ENCODE measurements around the gene SPTBN1. TPM values are rescaled to one million over a fixed set of nuclear protein-coding genes. Genes with fewer than 3 reads are reported as not detected.
A peak's percentile ranks its signal among the peaks of the same experiment; 100 is the strongest.
"Not testable (repeated sequence)": the region's sequence is repeated elsewhere in the genome, so short reads cannot be mapped to it uniquely, and the experiment has no call there.

SPTBN1 gene
- total and polyA plus RNA-seq, 4 experiments from 2014 or later, result 2.9 to 121 (median 87.3) TPM

GRCh38 chr2:54528311-54528955 is 72.3 kb downstream of the SPTBN1 start:
- Mint-ChIP-seq H3K36me3 (no peaks in the 10 kb centered on the region), H3K27ac (peak overlapping the region in 1 of 7 donors; percentile 5), H3K9me3 (no peaks in the 10 kb centered on the region), H3K4me1 (peaks cover 4 to 11% (median 7%) of the 10 kb centered on the region in 4 donors), H3K27me3 (no peaks in the 10 kb centered on the region), H3K4me3 (no peak overlapping the region)
- DNase-seq, result no peak
- POLR2A ChIA-PET (ENCODE audit: partially characterized antibody), result no interaction called here
- H3K27ac ChIP-seq (ENCODE audit: low read depth, low read length), result no peak overlapping the region
- H3K36me3 ChIP-seq (ENCODE audit: insufficient read depth, low read length), result no peaks in the 10 kb centered on the region
- H3K27me3 ChIP-seq (ENCODE audit: insufficient read depth, low read length), result no peaks in the 10 kb centered on the region
- intact Hi-C loops (cut with micrococcal nuclease), result loop anchor here (10.0 kb wide), 2 partner anchors 424 to 486 kb away; no protein-coding TSS in a partner anchor
- no peak overlapping the region for H3K4me3 ChIP-seq (ENCODE audit: low read length in 2 of 2)
- no peaks in the 10 kb centered on the region for H3K9me3 ChIP-seq (ENCODE audit: control insufficient read depth in 1 of 2, low read length in 2 of 2)
- CTCF ChIA-PET (ENCODE audit: partially characterized antibody), result interaction anchor here (1.4 to 10.9 kb wide), 2 partner anchors 148 to 177 kb away, joined by 3 to 250 read pairs; no protein-coding TSS in a partner anchor
- H3K4me1 ChIP-seq (ENCODE audit: insufficient read depth, low read length), result peaks cover 5% of the 10 kb centered on the region

- H3K4me3 Mint-ChIP-seq; H3K4me3 ChIP-seq (ENCODE audit: low read length in 2 of 2); H3K27ac Mint-ChIP-seq; H3K36me3 ChIP-seq (ENCODE audit: insufficient read depth, low read length); H3K9me3 ChIP-seq (ENCODE audit: control insufficient read depth in 1 of 2, low read length in 2 of 2); CTCF ChIA-PET (ENCODE audit: partially characterized antibody); H3K27me3 ChIP-seq (ENCODE audit: insufficient read depth, low read length); H3K36me3 Mint-ChIP-seq; POLR2A ChIA-PET (ENCODE audit: partially characterized antibody); H3K27me3 Mint-ChIP-seq; H3K27ac ChIP-seq (ENCODE audit: low read depth, low read length); H3K4me1 ChIP-seq (ENCODE audit: insufficient read depth, low read length); H3K9me3 Mint-ChIP-seq; DNase-seq: not testable (repeated sequence)
- H3K4me1 Mint-ChIP-seq, result peaks cover 4 to 11% (median 7%) of the 10 kb centered on the region in 4 donors
- intact Hi-C loops (cut with micrococcal nuclease), result loop anchor here (10.0 kb wide), 2 partner anchors 425 to 485 kb away; no protein-coding TSS in a partner anchor
These were observed 73.4 kb downstream of the SPTBN1 start for GRCh38 chr2:54529518-54529917.

GRCh38 chr2:54529935-54530334 is 73.8 kb downstream of the SPTBN1 start:
- peak overlapping the region in 1 of 7 donors; percentile 43 for H3K27ac Mint-ChIP-seq
- POLR2A ChIA-PET (ENCODE audit: partially characterized antibody), result interaction anchor here (1.2 kb wide), 1 partner anchor 29 kb away, joined by 3 read pairs; no protein-coding TSS in a partner anchor

GRCh38 chr2:54531558-54531957 is 75.4 kb downstream of the SPTBN1 start:
- no peak for DNase-seq
- no peaks in the 10 kb centered on the region for H3K36me3 ChIP-seq (ENCODE audit: insufficient read depth, low read length)
- no peaks in the 10 kb centered on the region for H3K9me3 ChIP-seq (ENCODE audit: control insufficient read depth in 1 of 2, low read length in 2 of 2)
- Mint-ChIP-seq H3K9me3 (no peaks in the 10 kb centered on the region), H3K27ac (no peak overlapping the region), H3K36me3 (no peaks in the 10 kb centered on the region), H3K4me1 (peaks cover 4 to 8% (median 7%) of the 10 kb centered on the region in 4 donors), H3K4me3 (no peak overlapping the region), H3K27me3 (no peaks in the 10 kb centered on the region)
- no peaks in the 10 kb centered on the region for H3K27me3 ChIP-seq (ENCODE audit: insufficient read depth, low read length)
- no peak overlapping the region for H3K4me3 ChIP-seq (ENCODE audit: low read length in 2 of 2)
- CTCF ChIA-PET (ENCODE audit: partially characterized antibody), result interaction anchor here (0.9 to 2.0 kb wide), 3 partner anchors 9 to 173 kb away, joined by 3 to 4 read pairs (median 4); no protein-coding TSS in a partner anchor
- intact Hi-C loops (cut with micrococcal nuclease), result no loop called here
- POLR2A ChIA-PET (ENCODE audit: partially characterized antibody), result interaction anchor here (0.5 kb wide), 1 partner anchor 61 kb away, joined by 5 read pairs; no protein-coding TSS in a partner anchor
- peaks cover 5% of the 10 kb centered on the region for H3K4me1 ChIP-seq (ENCODE audit: insufficient read depth, low read length)
- H3K27ac ChIP-seq (ENCODE audit: low read depth, low read length), result no peak overlapping the region

More at GRCh38 chr2:54529935-54530334, 73.8 kb downstream of the SPTBN1 start:
- Histone ChIP-seq H3K27ac (ENCODE audit: low read depth, low read length) (no peak overlapping the region), H3K9me3 (ENCODE audit: control insufficient read depth in 1 of 2, low read length in 2 of 2) (no peaks in the 10 kb centered on the region), H3K27me3 (ENCODE audit: insufficient read depth, low read length) (no peaks in the 10 kb centered on the region), H3K4me1 (ENCODE audit: insufficient read depth, low read length) (peaks cover 5% of the 10 kb centered on the region), H3K4me3 (ENCODE audit: low read length in 2 of 2) (no peak overlapping the region), H3K36me3 (ENCODE audit: insufficient read depth, low read length) (no peaks in the 10 kb centered on the region)
- no peaks in the 10 kb centered on the region for H3K27me3 Mint-ChIP-seq
- no peaks in the 10 kb centered on the region for H3K9me3 Mint-ChIP-seq
- intact Hi-C loops (cut with micrococcal nuclease), result loop anchor here (10.0 kb wide), 2 partner anchors 425 to 485 kb away; no protein-coding TSS in a partner anchor
- CTCF ChIA-PET (ENCODE audit: partially characterized antibody), result interaction anchor here (0.6 to 2.0 kb wide), 2 partner anchors 8 to 113 kb away, joined by 3 to 4 read pairs; no protein-coding TSS in a partner anchor
- no peak overlapping the region for H3K4me3 Mint-ChIP-seq
- no peak for DNase-seq
- peaks cover 4 to 8% (median 7%) of the 10 kb centered on the region in 4 donors for H3K4me1 Mint-ChIP-seq
- no peaks in the 10 kb centered on the region for H3K36me3 Mint-ChIP-seq

GRCh38 chr2:54534221-54534620 is 78.1 kb downstream of the SPTBN1 start:
- Histone ChIP-seq H3K36me3 (ENCODE audit: insufficient read depth, low read length) (no peaks in the 10 kb centered on the region), H3K27ac (ENCODE audit: low read depth, low read length) (no peak overlapping the region), H3K9me3 (ENCODE audit: control insufficient read depth in 1 of 2, low read length in 2 of 2) (no peaks in the 10 kb centered on the region), H3K4me1 (ENCODE audit: insufficient read depth, low read length) (peaks cover 5% of the 10 kb centered on the region), H3K4me3 (ENCODE audit: low read length in 2 of 2) (no peak overlapping the region), H3K27me3 (ENCODE audit: insufficient read depth, low read length) (no peaks in the 10 kb centered on the region)
- no peaks in the 10 kb centered on the region for H3K36me3 Mint-ChIP-seq
- H3K4me3 Mint-ChIP-seq, result no peak overlapping the region
- no peak overlapping the region for H3K27ac Mint-ChIP-seq
- H3K27me3 Mint-ChIP-seq, result no peaks in the 10 kb centered on the region
- intact Hi-C loops (cut with micrococcal nuclease), result no loop called here
- no peaks in the 10 kb centered on the region for H3K9me3 Mint-ChIP-seq
- POLR2A ChIA-PET (ENCODE audit: partially characterized antibody), result no interaction called here
- peaks cover 4 to 8% (median 6%) of the 10 kb centered on the region in 4 donors for H3K4me1 Mint-ChIP-seq
- CTCF ChIA-PET (ENCODE audit: partially characterized antibody), result no interaction called here
- no peak for DNase-seq

- Histone ChIP-seq H3K9me3 (ENCODE audit: control insufficient read depth in 1 of 2, low read length in 2 of 2) (no peaks in the 10 kb centered on the region), H3K27me3 (ENCODE audit: insufficient read depth, low read length) (no peaks in the 10 kb centered on the region), H3K4me3 (ENCODE audit: low read length in 2 of 2) (no peak overlapping the region), H3K36me3 (ENCODE audit: insufficient read depth, low read length) (no peaks in the 10 kb centered on the region), H3K27ac (ENCODE audit: low read depth, low read length) (no peak overlapping the region), H3K4me1 (ENCODE audit: insufficient read depth, low read length) (peaks cover 5% of the 10 kb centered on the region)
- no peaks in the 10 kb centered on the region for H3K36me3 Mint-ChIP-seq
- no peaks in the 10 kb centered on the region for H3K27me3 Mint-ChIP-seq
- ChIA-PET POLR2A (ENCODE audit: partially characterized antibody) (no interaction called here), CTCF (ENCODE audit: partially characterized antibody) (no interaction called here)
- H3K9me3 Mint-ChIP-seq, result no peaks in the 10 kb centered on the region
- H3K27ac Mint-ChIP-seq, result no peak overlapping the region
- intact Hi-C loops (cut with micrococcal nuclease), result no loop called here
- H3K4me3 Mint-ChIP-seq, result no peak overlapping the region
- no peak for DNase-seq
- H3K4me1 Mint-ChIP-seq, result peaks cover under 1 to 5% (median 4%) of the 10 kb centered on the region in 4 donors
These were observed 78.5 kb downstream of the SPTBN1 start for GRCh38 chr2:54534625-54535024.

- no peaks in the 10 kb centered on the region for H3K36me3 ChIP-seq (ENCODE audit: insufficient read depth, low read length)
- H3K27me3 Mint-ChIP-seq, result no peaks in the 10 kb centered on the region
- ChIA-PET CTCF (ENCODE audit: partially characterized antibody) (interaction anchor here (3.3 kb wide), 1 partner anchor 11 kb away, joined by 12 read pairs; no protein-coding TSS in a partner anchor), POLR2A (ENCODE audit: partially characterized antibody) (no interaction called here)
- H3K27me3 ChIP-seq (ENCODE audit: insufficient read depth, low read length), result no peaks in the 10 kb centered on the region
- H3K36me3 Mint-ChIP-seq, result no peaks in the 10 kb centered on the region
- DNase-seq, result no peak
- no peak overlapping the region for H3K27ac ChIP-seq (ENCODE audit: low read depth, low read length)
- no peak overlapping the region for H3K4me3 ChIP-seq (ENCODE audit: low read length in 2 of 2)
- no peak overlapping the region for H3K27ac Mint-ChIP-seq
- H3K9me3 ChIP-seq (ENCODE audit: control insufficient read depth in 1 of 2, low read length in 2 of 2), result no peaks in the 10 kb centered on the region
- no peaks in the 10 kb centered on the region for H3K4me1 ChIP-seq (ENCODE audit: insufficient read depth, low read length)
- peaks cover 0 to under 1% (median 0%) of the 10 kb centered on the region in 4 donors for H3K4me1 Mint-ChIP-seq
- no peak overlapping the region for H3K4me3 Mint-ChIP-seq
- no peaks in the 10 kb centered on the region for H3K9me3 Mint-ChIP-seq
- intact Hi-C loops (cut with micrococcal nuclease), result no loop called here
These were observed 79.6 kb downstream of the SPTBN1 start for GRCh38 chr2:54535599-54536195.
